ENCODE results near the gene BRD3. TPM values are rescaled to one million over a fixed set of nuclear protein-coding genes. Genes with fewer than 3 reads are reported as not detected.
"Not testable (repeated sequence)": the region's sequence is repeated elsewhere in the genome, so short reads cannot be mapped to it uniquely, and the experiment has no call there.

BRD3 gene
- total RNA-seq, 1 experiment from 2014 or later, result 40.7 TPM

GRCh38 chr9:134076644-134077043 is 8.8 kb upstream of the BRD3 start:
- intact Hi-C loops (cut with micrococcal nuclease), result no loop called here
- Histone ChIP-seq H4K20me1 (ENCODE audit: insufficient read depth) (no peaks in the 10 kb centered on the region), H3K9me2 (ENCODE audit: insufficient read depth) (no peaks in the 10 kb centered on the region), H3K36me3 (ENCODE audit: control insufficient read depth in 1 of 2, insufficient read depth in 2 of 2, low read length in 2 of 2) (no peaks in the 10 kb centered on the region), H3K79me2 (ENCODE audit: insufficient read depth, low read length) (no peaks in the 10 kb centered on the region), H3K9ac (ENCODE audit: low read length) (no peak overlapping the region), H3K4me2 (ENCODE audit: low read length) (no peak overlapping the region), H3K4me1 (ENCODE audit: control insufficient read depth in 1 of 2, insufficient read depth in 2 of 2, low read length in 2 of 2) (no peaks in the 10 kb centered on the region), H2AFZ (ENCODE audit: low read depth, low read length, poor library complexity, severe bottlenecking) (no peak overlapping the region), H3K9me3 (ENCODE audit: control insufficient read depth in 1 of 2, insufficient read depth in 1 of 2, low read depth in 1 of 2, low read length in 2 of 2) (peaks cover 7 to 11% of the 10 kb centered on the region in 2 experiments; a peak in 2 of 4 replicates), H3K27ac (ENCODE audit: low read depth, low read length) (no peak overlapping the region), H3K4me3 (replicated peaks in 1 of 2; ENCODE audit: low read depth in 1 of 2, low read length in 2 of 2) (no peak overlapping the region), H3K27me3 (ENCODE audit: insufficient read depth, low read length) (no peaks in the 10 kb centered on the region; the same call in 1 of the 2 replicates)
- no peak for DNase-seq (ENCODE audit: low read depth, low spot score)
- ChIA-PET CTCF (no interaction called here), RAD21 (ENCODE audit: low non-redundant PET in 1 of 2, low total read pairs in 2 of 2, uncharacterized antibody in 2 of 2, unreplicated experiment in 2 of 2) (no interaction called here), POLR2A (no interaction called here)
- TF ChIP-seq RAD21 (IDR thresholded peaks at IDR 0.05; ENCODE audit: low read depth) (no peak), SP1 (IDR thresholded peaks at IDR 0.05; ENCODE audit: low read depth) (no peak), ELF1 (IDR thresholded peaks at IDR 0.05; ENCODE audit: borderline replicate concordance, low read depth) (no peak), FOSL1 (IDR thresholded peaks at IDR 0.05; ENCODE audit: low read depth) (no peak), EZH2 (IDR thresholded peaks at IDR 0.05) (no peak), JUND (IDR thresholded peaks at IDR 0.05) (no peak), POLR2A (IDR thresholded peaks at IDR 0.05; ENCODE audit: borderline replicate concordance, extremely low read depth, insufficient read depth, insufficient read length) (no peak), POLR2AphosphoS5 (IDR thresholded peaks at IDR 0.05; ENCODE audit: low read depth, low read length) (no peak), YY1 (IDR thresholded peaks at IDR 0.05; ENCODE audit: extremely low read depth, insufficient replicate concordance, low read depth, low read length) (no peak), ZNF274 (IDR thresholded peaks at IDR 0.05; ENCODE audit: low read depth, low read length) (no peak), SRF (IDR thresholded peaks at IDR 0.05; ENCODE audit: low read depth) (no peak), EGR1 (IDR thresholded peaks at IDR 0.05; ENCODE audit: low read depth) (no peak), CBX3 (IDR thresholded peaks at IDR 0.05; ENCODE audit: low read depth) (no peak), CTCF (IDR thresholded peaks at IDR 0.05 in 2 of 3, conservative IDR thresholded peaks at IDR 0.05 in 1 of 3; ENCODE audit: borderline replicate concordance in 1 of 3, insufficient read depth in 1 of 3, low read depth in 2 of 3, low read length in 2 of 3) (no peak), ATF3 (IDR thresholded peaks at IDR 0.05) (no peak), SIN3A (IDR thresholded peaks at IDR 0.05; ENCODE audit: low read depth) (no peak), TCF7L2 (IDR thresholded peaks at IDR 0.05; ENCODE audit: borderline replicate concordance, extremely low read depth, insufficient read depth, insufficient read length) (no peak), ZBTB33 (IDR thresholded peaks at IDR 0.05; ENCODE audit: extremely low read depth, insufficient replicate concordance, low read length) (no peak)
- no TSS peak for BruUV-seq (replicated peaks)
- ATAC-seq, result no peak

DNA sequence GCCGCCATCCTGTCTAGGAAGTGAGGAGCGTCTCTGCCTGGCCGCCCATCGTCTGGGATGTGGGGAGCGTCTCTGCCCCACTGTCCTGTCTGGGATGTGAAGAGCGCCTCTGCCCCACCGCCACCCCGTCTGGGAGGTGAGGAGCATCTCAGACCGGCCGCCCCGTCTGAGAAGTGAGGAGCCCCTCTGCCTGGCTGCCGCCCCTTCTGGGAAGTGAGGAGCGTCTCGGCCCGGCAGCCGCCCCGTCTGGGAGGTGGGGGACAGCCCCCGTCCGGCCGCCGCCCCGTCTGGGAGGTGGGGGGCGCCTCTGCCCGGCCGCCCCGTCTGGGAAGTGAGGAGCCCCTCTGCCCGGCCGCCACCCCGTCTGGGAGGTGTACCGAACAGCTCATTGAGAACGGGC is 7.9 kb upstream of the BRD3 start:
- H3K4me1 ChIP-seq (ENCODE audit: control insufficient read depth in 1 of 2, insufficient read depth in 2 of 2, low read length in 2 of 2); H3K36me3 ChIP-seq (ENCODE audit: control insufficient read depth in 1 of 2, insufficient read depth in 2 of 2, low read length in 2 of 2); ATAC-seq; H4K20me1 ChIP-seq (ENCODE audit: insufficient read depth); H3K4me2 ChIP-seq (ENCODE audit: low read length); H3K4me3 ChIP-seq (replicated peaks in 1 of 2; ENCODE audit: low read depth in 1 of 2, low read length in 2 of 2); RAD21 ChIA-PET (ENCODE audit: low non-redundant PET in 1 of 2, low total read pairs in 2 of 2, uncharacterized antibody in 2 of 2, unreplicated experiment in 2 of 2); CTCF ChIA-PET; intact Hi-C loops (cut with micrococcal nuclease); DNase-seq (ENCODE audit: low read depth, low spot score); BruUV-seq (replicated peaks); H3K9ac ChIP-seq (ENCODE audit: low read length); H2AFZ ChIP-seq (ENCODE audit: low read depth, low read length, poor library complexity, severe bottlenecking); H3K9me2 ChIP-seq (ENCODE audit: insufficient read depth); H3K27ac ChIP-seq (ENCODE audit: low read depth, low read length); H3K27me3 ChIP-seq (ENCODE audit: insufficient read depth, low read length); H3K79me2 ChIP-seq (ENCODE audit: insufficient read depth, low read length); POLR2A ChIA-PET: not testable (repeated sequence)
- H3K9me3 ChIP-seq (ENCODE audit: control insufficient read depth in 1 of 2, insufficient read depth in 1 of 2, low read depth in 1 of 2, low read length in 2 of 2), result peaks cover 7 to 11% of the 10 kb centered on the region in 2 experiments; a peak in 2 of 4 replicates

All from HCT116 (cell line).